Measurements from ENCODE around the gene TMEM53. TPM values are rescaled to one million over a fixed set of nuclear protein-coding genes. Genes with fewer than 3 reads are reported as not detected.

Gene TMEM53
- total RNA-seq, 2 donors from 2014 or later = 10.2 to 10.8 TPM

DNA sequence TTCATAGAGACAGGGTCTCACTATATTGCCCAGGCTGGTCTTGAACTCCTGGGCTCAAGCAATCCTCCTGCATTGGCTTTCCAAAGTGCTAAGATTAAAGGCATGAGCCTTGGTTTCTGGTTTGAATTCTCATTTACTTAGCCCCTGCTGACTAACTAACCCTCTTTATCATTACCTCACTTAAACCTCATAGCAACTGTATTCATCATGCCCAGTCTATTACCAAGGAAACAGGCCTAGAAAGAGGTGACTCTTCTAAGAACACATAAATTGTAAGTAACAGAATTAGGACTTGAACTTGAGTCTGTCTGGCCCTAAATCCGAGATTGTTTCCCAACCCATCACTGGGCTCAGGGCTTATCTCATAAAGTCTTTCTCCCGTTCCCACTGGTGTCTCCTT lies 44.2 kb downstream of the TMEM53 start:
- Histone ChIP-seq H3K27me3 (ENCODE audit: control insufficient read depth, insufficient read depth, low read length, poor library complexity, severe bottlenecking) (no peaks in the 10 kb centered on the region), H3K9ac (ENCODE audit: extremely low read depth, low read length, poor library complexity, severe bottlenecking) (no peak overlapping the region), H3K36me3 (ENCODE audit: control insufficient read depth, insufficient read depth, low read length) (peaks cover 20% of the 10 kb centered on the region), H3K9me3 (ENCODE audit: control insufficient read depth, low read length) (no peaks in the 10 kb centered on the region), H3K4me1 (ENCODE audit: control insufficient read depth, insufficient read depth, low read length) (peaks cover 6% of the 10 kb centered on the region), H3K27ac (ENCODE audit: low read depth, low read length) (no peak overlapping the region), H3K4me3 (ENCODE audit: low read length) (no peak overlapping the region)
- Mint-ChIP-seq H3K27ac (no peak overlapping the region), H3K4me1 (peaks cover 20% of the 10 kb centered on the region), H3K27me3 (ENCODE audit: insufficient read depth) (peaks cover 3% of the 10 kb centered on the region), H3K36me3 (ENCODE audit: low read depth) (peaks cover 17% of the 10 kb centered on the region), H3K4me3 (no peak overlapping the region), H3K9me3 (no peaks in the 10 kb centered on the region)
- 84 to 92% methylated on average over 2 of the region's 2 CpGs for WGBS, 2 experiments (ENCODE audit: insufficient coverage in 1 of 2, insufficient read length in 1 of 2)
- DNase-seq = no peak
- TF ChIP-seq, protein P1, sequence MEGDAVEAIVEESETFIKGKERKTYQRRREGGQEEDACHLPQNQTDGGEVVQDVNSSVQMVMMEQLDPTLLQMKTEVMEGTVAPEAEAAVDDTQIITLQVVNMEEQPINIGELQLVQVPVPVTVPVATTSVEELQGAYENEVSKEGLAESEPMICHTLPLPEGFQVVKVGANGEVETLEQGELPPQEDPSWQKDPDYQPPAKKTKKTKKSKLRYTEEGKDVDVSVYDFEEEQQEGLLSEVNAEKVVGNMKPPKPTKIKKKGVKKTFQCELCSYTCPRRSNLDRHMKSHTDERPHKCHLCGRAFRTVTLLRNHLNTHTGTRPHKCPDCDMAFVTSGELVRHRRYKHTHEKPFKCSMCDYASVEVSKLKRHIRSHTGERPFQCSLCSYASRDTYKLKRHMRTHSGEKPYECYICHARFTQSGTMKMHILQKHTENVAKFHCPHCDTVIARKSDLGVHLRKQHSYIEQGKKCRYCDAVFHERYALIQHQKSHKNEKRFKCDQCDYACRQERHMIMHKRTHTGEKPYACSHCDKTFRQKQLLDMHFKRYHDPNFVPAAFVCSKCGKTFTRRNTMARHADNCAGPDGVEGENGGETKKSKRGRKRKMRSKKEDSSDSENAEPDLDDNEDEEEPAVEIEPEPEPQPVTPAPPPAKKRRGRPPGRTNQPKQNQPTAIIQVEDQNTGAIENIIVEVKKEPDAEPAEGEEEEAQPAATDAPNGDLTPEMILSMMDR (conservative IDR thresholded peaks at IDR 0.05) = no peak

DNA sequence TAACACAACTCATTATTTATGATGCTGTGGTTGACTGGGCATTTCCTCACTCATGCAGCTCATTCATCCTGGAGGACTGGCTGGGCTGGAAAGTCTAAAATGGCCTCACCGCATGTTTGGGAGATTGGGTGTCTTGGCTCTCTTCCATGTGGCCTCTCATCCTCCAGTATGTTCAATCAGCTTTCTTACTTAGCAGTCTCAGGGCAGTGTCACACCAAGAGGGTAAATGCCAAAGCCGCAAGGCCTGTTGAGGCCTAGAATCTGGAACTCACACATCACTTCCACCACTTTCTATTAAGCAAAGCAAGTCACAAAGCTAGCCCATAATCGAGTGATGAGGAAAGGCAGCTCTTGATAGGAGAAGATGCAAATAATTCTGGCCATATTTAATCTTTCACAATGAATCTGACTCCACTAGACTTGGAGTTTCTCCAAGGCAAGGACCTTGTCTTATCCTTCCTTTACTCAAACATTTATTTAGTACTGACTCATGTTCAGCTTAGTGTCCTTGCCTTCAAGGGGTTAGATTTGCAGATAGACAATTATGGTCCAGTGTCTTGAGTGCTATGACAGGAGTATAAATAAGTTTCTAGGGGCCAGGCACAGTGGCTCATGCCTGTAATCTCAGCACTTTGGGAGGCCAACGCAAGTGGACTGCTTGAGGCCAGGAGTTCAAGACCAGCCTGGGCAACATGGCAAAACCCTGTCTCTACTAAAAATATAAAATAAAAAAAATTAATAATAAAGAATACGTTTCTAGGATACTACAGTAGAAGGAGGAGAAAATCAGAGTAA lies 45.1 kb downstream of the TMEM53 start:
- H3K9me3 ChIP-seq (ENCODE audit: control insufficient read depth, low read length) = no peaks in the 10 kb centered on the region
- H3K36me3 ChIP-seq (ENCODE audit: control insufficient read depth, insufficient read depth, low read length) = peaks cover 11% of the 10 kb centered on the region
- H3K9me3 Mint-ChIP-seq = no peaks in the 10 kb centered on the region
- H3K9ac ChIP-seq (ENCODE audit: extremely low read depth, low read length, poor library complexity, severe bottlenecking) = no peak overlapping the region
- H3K4me1 ChIP-seq (ENCODE audit: control insufficient read depth, insufficient read depth, low read length) = peaks cover 6% of the 10 kb centered on the region
- no peak for DNase-seq
- peaks cover 10% of the 10 kb centered on the region for H3K36me3 Mint-ChIP-seq (ENCODE audit: low read depth)
- peaks cover 9% of the 10 kb centered on the region for H3K27me3 Mint-ChIP-seq (ENCODE audit: insufficient read depth)
- no peak overlapping the region for H3K4me3 ChIP-seq (ENCODE audit: low read length)
- H3K4me1 Mint-ChIP-seq = peaks cover 16% of the 10 kb centered on the region
- no peak overlapping the region for H3K4me3 Mint-ChIP-seq
- no peak overlapping the region for H3K27ac ChIP-seq (ENCODE audit: low read depth, low read length)
- TF ChIP-seq, protein P1 (conservative IDR thresholded peaks at IDR 0.05) = no peak
- H3K27ac Mint-ChIP-seq = no peak overlapping the region
- WGBS, 2 experiments (ENCODE audit: insufficient coverage in 1 of 2, insufficient read length in 1 of 2) = 94 to 100% methylated on average over 3 to 5 of the region's 5 CpGs
- H3K27me3 ChIP-seq (ENCODE audit: control insufficient read depth, insufficient read depth, low read length, poor library complexity, severe bottlenecking) = no peaks in the 10 kb centered on the region

DNA sequence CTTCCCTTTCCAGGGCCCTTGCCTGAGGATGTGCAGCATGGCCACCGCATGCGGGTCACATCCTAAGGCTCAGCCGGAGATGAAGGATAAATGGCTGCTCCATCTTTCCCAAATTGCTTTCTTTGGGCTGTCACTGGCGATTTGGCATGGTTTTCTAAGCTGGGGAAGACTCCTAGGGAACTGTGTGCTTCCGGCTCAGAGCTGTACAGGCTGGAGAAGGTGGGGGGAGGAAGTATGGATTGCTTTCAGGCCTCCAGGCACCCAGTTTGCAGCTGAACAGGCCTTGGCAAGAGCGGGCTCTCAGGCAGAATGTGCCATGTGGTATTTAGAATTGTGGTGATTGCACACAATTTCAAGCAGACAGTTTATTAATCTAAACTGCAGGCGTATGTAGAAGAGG lies 48.9 kb downstream of the TMEM53 start:
- H3K27ac ChIP-seq (ENCODE audit: low read depth, low read length) = peak overlapping the region; percentile 41
- Mint-ChIP-seq H3K4me3 (no peak overlapping the region), H3K27ac (no peak overlapping the region), H3K9me3 (no peaks in the 10 kb centered on the region), H3K36me3 (ENCODE audit: low read depth) (no peaks in the 10 kb centered on the region), H3K4me1 (peaks cover 6% of the 10 kb centered on the region), H3K27me3 (ENCODE audit: insufficient read depth) (peaks cover 11% of the 10 kb centered on the region)
- no peaks in the 10 kb centered on the region for H3K36me3 ChIP-seq (ENCODE audit: control insufficient read depth, insufficient read depth, low read length)
- no peaks in the 10 kb centered on the region for H3K27me3 ChIP-seq (ENCODE audit: control insufficient read depth, insufficient read depth, low read length, poor library complexity, severe bottlenecking)
- no peak for DNase-seq
- TF ChIP-seq, protein P1 (conservative IDR thresholded peaks at IDR 0.05) = no peak
- H3K9ac ChIP-seq (ENCODE audit: extremely low read depth, low read length, poor library complexity, severe bottlenecking) = no peak overlapping the region
- H3K4me1 ChIP-seq (ENCODE audit: control insufficient read depth, insufficient read depth, low read length) = no peaks in the 10 kb centered on the region
- H3K9me3 ChIP-seq (ENCODE audit: control insufficient read depth, low read length) = no peaks in the 10 kb centered on the region
- 88 to 91% methylated on average over 4 to 7 of the region's 7 CpGs for WGBS, 2 experiments (ENCODE audit: insufficient coverage in 1 of 2, insufficient read length in 1 of 2)
- no peak overlapping the region for H3K4me3 ChIP-seq (ENCODE audit: low read length)
